ENCODE data around the gene IQGAP2.

DNA sequence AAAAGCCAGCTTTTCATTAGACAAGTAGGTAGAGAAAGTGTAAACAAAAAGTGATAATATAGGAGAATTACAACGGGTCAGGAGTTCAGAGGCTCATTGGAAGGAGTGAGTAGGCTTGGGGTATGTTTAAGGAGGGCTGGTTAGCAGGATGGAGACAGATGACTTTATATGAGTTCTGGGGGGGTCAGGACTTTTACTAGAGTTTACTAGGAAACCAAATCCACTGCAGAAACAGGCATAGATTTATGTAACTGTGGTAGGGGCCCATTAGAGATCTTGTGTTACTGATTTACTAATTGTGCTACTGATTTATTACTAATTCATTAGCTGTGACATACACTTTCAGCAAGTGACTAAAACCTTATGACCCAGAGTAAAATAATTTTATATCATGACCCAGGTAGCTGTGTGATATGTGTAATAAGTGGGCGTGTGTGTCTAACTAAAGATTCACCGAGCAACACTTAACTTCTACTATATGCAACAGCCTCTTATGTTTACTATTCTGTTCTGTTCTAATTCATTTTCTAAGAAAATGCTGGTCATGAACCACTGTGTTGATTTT, 73.5 kb downstream of the IQGAP2 start:
- no peak for TF ChIP-seq LEF1 (IDR thresholded peaks at IDR 0.05; ENCODE audit: borderline replicate concordance)
- TF ChIP-seq FOXA1 (IDR thresholded peaks at IDR 0.05) = no peak
- no peak for TF ChIP-seq ARNT (IDR thresholded peaks at IDR 0.05)
- no peak for TF ChIP-seq TARDBP (IDR thresholded peaks at IDR 0.05)
- TF ChIP-seq FOXM1 (IDR thresholded peaks at IDR 0.05; ENCODE audit: borderline replicate concordance) = no peak
- TF ChIP-seq SP1 (IDR thresholded peaks at IDR 0.05) = no peak
- no peak for TF ChIP-seq ZNF384 (IDR thresholded peaks at IDR 0.05)
- TF ChIP-seq FOXK2 (IDR thresholded peaks at IDR 0.05) = no peak
- TF ChIP-seq SUZ12 (IDR thresholded peaks at IDR 0.05) = no peak
- no peak for TF ChIP-seq ELF4 (IDR thresholded peaks at IDR 0.05)
- TF ChIP-seq BHLHE40 (IDR thresholded peaks at IDR 0.05; ENCODE audit: borderline replicate concordance) = no peak
